ENCODE data around the gene SIM1. TPM values are rescaled to one million over a fixed set of nuclear protein-coding genes. Genes with fewer than 3 reads are reported as not detected.

SIM1 gene
- total RNA-seq, 2 experiments from 2014 or later = not detected

DNA sequence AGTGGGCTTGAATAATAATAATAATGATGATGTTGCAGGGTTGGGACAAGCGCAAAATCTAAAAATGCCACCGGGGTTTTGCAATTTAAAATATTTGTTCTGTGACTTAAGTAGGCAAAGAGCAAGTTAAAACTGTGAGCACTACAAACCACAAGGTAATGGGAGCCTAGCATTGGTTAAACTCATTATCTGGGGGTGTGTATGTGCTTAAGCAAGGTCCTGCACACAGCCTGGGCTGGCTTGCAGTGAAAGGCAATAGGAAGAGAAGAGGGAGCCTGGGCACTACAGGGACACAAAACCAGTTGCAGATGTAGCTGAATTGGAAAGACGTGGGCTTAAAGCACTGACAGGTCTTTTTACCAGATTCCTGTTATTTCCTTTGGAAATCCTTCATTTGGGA lies 11.7 kb downstream of the SIM1 start:
- Histone ChIP-seq H3K9me3 (ENCODE audit: control insufficient read depth in 1 of 2, insufficient read depth in 1 of 2, low read length in 2 of 2) (peaks cover 24 to 50% of the 10 kb centered on the region in 2 experiments), H3K4me3 (ENCODE audit: low read length) (no peak overlapping the region), H3K27me3 (ENCODE audit: control insufficient read depth in 1 of 2, insufficient read depth in 2 of 2, low read length in 2 of 2) (peaks cover 89 to 98% of the 10 kb centered on the region in 2 experiments), H3K4me1 (ENCODE audit: insufficient read depth, low read length) (peaks cover 2% of the 10 kb centered on the region), H3K27ac (ENCODE audit: low read depth in 1 of 2, low read length in 2 of 2) (no peak overlapping the region), H3K36me3 (ENCODE audit: insufficient read depth, low read length) (no peaks in the 10 kb centered on the region)
- CTCF ChIA-PET = no interaction called here
- ATAC-seq (ENCODE audit: poor library complexity) (no peak), DNase-seq (no peak)
- TF ChIP-seq, protein P1, sequence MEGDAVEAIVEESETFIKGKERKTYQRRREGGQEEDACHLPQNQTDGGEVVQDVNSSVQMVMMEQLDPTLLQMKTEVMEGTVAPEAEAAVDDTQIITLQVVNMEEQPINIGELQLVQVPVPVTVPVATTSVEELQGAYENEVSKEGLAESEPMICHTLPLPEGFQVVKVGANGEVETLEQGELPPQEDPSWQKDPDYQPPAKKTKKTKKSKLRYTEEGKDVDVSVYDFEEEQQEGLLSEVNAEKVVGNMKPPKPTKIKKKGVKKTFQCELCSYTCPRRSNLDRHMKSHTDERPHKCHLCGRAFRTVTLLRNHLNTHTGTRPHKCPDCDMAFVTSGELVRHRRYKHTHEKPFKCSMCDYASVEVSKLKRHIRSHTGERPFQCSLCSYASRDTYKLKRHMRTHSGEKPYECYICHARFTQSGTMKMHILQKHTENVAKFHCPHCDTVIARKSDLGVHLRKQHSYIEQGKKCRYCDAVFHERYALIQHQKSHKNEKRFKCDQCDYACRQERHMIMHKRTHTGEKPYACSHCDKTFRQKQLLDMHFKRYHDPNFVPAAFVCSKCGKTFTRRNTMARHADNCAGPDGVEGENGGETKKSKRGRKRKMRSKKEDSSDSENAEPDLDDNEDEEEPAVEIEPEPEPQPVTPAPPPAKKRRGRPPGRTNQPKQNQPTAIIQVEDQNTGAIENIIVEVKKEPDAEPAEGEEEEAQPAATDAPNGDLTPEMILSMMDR (IDR thresholded peaks at IDR 0.05) = no peak
- Mint-ChIP-seq H3K9me3 (peaks cover 9% of the 10 kb centered on the region), H3K4me1 (ENCODE audit: low read depth) (no peaks in the 10 kb centered on the region), H3K4me3 (no peak overlapping the region), H3K27ac (no peak overlapping the region), H3K27me3 (no peaks in the 10 kb centered on the region), H3K36me3 (ENCODE audit: low read depth) (no peaks in the 10 kb centered on the region)
- intact Hi-C loops (cut with DNase I, micrococcal nuclease) = no loop called here
- POLR2A ChIA-PET = no interaction called here

DNA sequence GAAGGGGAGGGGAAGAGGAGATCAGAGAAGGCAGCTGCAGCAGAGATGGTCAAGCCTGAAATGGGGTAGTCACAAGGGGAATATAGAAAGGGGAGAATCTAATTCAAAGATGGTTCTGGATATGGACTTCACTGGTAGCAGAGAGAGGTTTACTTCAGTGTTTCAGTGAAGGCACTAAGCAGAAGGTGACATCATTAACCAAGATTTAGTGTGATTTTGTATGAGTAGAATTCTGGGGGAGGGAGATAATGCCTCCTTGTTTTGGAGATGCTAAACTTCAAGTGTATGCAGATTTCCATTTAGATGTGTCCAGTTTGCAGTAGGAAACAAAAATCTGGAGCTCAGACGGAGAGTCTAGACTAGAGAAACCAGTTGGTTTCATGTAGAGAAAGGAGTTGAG lies 13.1 kb downstream of the SIM1 start:
- no peaks in the 10 kb centered on the region for H3K36me3 Mint-ChIP-seq (ENCODE audit: low read depth)
- POLR2A ChIA-PET = no interaction called here
- H3K27ac Mint-ChIP-seq = no peak overlapping the region

DNA sequence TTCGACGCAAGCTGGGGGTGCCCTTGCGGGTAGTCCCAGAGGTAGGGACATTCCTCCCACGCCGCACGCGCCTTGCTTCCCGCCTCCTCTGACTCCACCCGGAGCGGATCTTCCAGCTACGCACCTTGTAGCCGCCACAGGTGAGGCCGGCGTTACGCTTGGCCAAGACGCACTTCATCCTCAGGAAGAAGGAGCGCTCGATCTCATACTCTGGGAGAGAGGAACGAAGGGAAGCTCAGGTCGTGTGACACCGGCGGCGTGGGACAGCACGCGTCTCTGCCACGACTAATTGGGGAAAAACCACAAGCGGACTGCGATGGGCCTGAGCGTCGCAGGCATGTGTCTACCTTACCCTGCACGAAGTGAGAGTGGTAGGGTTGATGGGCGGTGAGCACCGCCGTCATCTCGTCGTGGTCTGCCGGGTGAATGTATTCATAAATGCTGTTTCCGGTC lies 15.5 kb downstream of the SIM1 start:
- no peaks in the 10 kb centered on the region for H3K27me3 Mint-ChIP-seq
- no peak overlapping the region for H3K27ac Mint-ChIP-seq
- peaks cover 13% of the 10 kb centered on the region for H3K4me1 Mint-ChIP-seq (ENCODE audit: low read depth)
- DNase-seq = no peak
- POLR2A ChIA-PET = no interaction called here
- H3K9me3 ChIP-seq (ENCODE audit: control insufficient read depth in 1 of 2, insufficient read depth in 1 of 2, low read length in 2 of 2) = peaks cover 3 to 41% of the 10 kb centered on the region in 2 experiments
- no peak overlapping the region for H3K4me3 ChIP-seq (ENCODE audit: low read length)
- H3K9me3 Mint-ChIP-seq = no peaks in the 10 kb centered on the region
- ATAC-seq (ENCODE audit: poor library complexity) = no peak
- H3K27me3 ChIP-seq (ENCODE audit: control insufficient read depth in 1 of 2, insufficient read depth in 2 of 2, low read length in 2 of 2) = peaks cover 85 to 89% of the 10 kb centered on the region in 2 experiments
- intact Hi-C loops (cut with DNase I, micrococcal nuclease) = no loop called here
- peaks cover 13% of the 10 kb centered on the region for H3K4me1 ChIP-seq (ENCODE audit: insufficient read depth, low read length)
- no peak overlapping the region for H3K4me3 Mint-ChIP-seq
- H3K36me3 Mint-ChIP-seq (ENCODE audit: low read depth) = no peaks in the 10 kb centered on the region
- CTCF ChIA-PET = no interaction called here
- no peaks in the 10 kb centered on the region for H3K36me3 ChIP-seq (ENCODE audit: insufficient read depth, low read length)
- TF ChIP-seq, protein P1 (IDR thresholded peaks at IDR 0.05) = no peak
- H3K27ac ChIP-seq (ENCODE audit: low read depth in 1 of 2, low read length in 2 of 2) = no peak overlapping the region

More for the DNA sequence above, 13.1 kb downstream of the SIM1 start:
- peaks cover 15 to 52% of the 10 kb centered on the region in 2 experiments for H3K9me3 ChIP-seq (ENCODE audit: control insufficient read depth in 1 of 2, insufficient read depth in 1 of 2, low read length in 2 of 2)
- peaks cover 7% of the 10 kb centered on the region for H3K4me1 Mint-ChIP-seq (ENCODE audit: low read depth)
- TF ChIP-seq, protein P1 (IDR thresholded peaks at IDR 0.05) = no peak
- H3K27me3 Mint-ChIP-seq = no peaks in the 10 kb centered on the region
- no peak overlapping the region for H3K4me3 ChIP-seq (ENCODE audit: low read length)
- ATAC-seq (ENCODE audit: poor library complexity) = no peak
- peaks cover 7% of the 10 kb centered on the region for H3K9me3 Mint-ChIP-seq
- CTCF ChIA-PET = no interaction called here
- no peak overlapping the region for H3K4me3 Mint-ChIP-seq
- H3K27me3 ChIP-seq (ENCODE audit: control insufficient read depth in 1 of 2, insufficient read depth in 2 of 2, low read length in 2 of 2) = peaks cover 89 to 98% of the 10 kb centered on the region in 2 experiments
- intact Hi-C loops (cut with DNase I, micrococcal nuclease) = no loop called here
- DNase-seq = no peak
- peaks cover 13% of the 10 kb centered on the region for H3K4me1 ChIP-seq (ENCODE audit: insufficient read depth, low read length)
- H3K27ac ChIP-seq (ENCODE audit: low read depth in 1 of 2, low read length in 2 of 2) = no peak overlapping the region
- no peaks in the 10 kb centered on the region for H3K36me3 ChIP-seq (ENCODE audit: insufficient read depth, low read length)
